AG09309 (cell line): ENCODE data around the gene ERBB4.

Source experiments
- DNase-seq: peaks from one replicate; pipeline ENCODE4 v3.0.0-alpha.2; 2010; ENCODE audit warnings: low read depth
- H3K4me3 ChIP-seq: 2 replicates; pipeline ENCODE4 v1.5.1; 2011; ENCODE audit warnings: mild to moderate bottlenecking, low read depth, low read length, moderate library complexity; ENCODE audit not compliant: control insufficient read depth
- TF ChIP-seq, protein P1 (sequence below): IDR thresholded peaks from 2 replicates; pipeline ENCODE4 v1.5.1; 2011; ENCODE audit warnings: mild to moderate bottlenecking, low read depth, low read length, inconsistent platforms; ENCODE audit not compliant: insufficient read depth, control insufficient read depth; ENCODE audit errors: missing control alignments

ERBB4 gene

DNA sequence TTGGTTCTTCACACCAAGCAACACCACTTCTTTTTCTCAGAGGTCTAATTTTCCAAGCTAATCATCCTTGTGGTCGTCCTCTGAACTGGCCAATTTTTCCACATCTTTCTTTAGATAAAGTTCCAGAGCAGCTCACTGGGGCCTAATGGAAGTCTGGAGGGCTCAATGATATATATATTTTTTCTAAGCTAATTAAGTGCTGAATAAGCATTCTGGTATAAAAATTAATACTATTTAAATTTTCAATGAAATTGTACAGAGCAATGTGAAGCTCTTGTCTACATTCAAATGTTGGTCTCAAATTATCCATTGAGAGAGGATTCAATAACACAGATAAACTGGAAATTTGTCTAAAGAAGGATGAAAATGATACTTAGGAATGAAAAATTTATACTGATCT, 866.6 kb downstream of the ERBB4 start:
- TF ChIP-seq, protein P1, sequence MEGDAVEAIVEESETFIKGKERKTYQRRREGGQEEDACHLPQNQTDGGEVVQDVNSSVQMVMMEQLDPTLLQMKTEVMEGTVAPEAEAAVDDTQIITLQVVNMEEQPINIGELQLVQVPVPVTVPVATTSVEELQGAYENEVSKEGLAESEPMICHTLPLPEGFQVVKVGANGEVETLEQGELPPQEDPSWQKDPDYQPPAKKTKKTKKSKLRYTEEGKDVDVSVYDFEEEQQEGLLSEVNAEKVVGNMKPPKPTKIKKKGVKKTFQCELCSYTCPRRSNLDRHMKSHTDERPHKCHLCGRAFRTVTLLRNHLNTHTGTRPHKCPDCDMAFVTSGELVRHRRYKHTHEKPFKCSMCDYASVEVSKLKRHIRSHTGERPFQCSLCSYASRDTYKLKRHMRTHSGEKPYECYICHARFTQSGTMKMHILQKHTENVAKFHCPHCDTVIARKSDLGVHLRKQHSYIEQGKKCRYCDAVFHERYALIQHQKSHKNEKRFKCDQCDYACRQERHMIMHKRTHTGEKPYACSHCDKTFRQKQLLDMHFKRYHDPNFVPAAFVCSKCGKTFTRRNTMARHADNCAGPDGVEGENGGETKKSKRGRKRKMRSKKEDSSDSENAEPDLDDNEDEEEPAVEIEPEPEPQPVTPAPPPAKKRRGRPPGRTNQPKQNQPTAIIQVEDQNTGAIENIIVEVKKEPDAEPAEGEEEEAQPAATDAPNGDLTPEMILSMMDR: no peak
- no peak for DNase-seq

DNA sequence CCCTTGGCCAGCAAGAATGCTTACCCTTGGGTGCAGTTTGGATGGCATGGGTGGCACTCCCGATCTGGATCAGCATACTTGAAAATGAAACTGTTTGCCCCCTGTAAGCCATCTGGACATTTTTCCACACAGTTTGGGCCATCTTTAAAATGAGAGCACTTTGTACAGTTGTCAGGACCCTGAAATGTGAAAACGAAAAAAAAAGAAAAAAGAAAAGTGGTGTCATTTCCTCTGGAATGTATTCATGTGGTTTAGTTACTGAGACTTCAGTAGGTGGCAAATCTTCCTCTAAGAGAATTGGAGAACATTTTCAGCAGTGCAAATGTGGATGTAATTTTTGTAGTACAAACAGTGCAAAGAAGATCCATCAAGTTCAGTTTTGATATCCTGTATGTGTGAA, 873.3 kb downstream of the ERBB4 start:
- H3K4me3 ChIP-seq: no peak overlapping the region
- DNase-seq: no peak
- TF ChIP-seq, protein P1: no peak

More for the DNA sequence above, 866.6 kb downstream of the ERBB4 start:
- H3K4me3 ChIP-seq: no peak overlapping the region

DNA sequence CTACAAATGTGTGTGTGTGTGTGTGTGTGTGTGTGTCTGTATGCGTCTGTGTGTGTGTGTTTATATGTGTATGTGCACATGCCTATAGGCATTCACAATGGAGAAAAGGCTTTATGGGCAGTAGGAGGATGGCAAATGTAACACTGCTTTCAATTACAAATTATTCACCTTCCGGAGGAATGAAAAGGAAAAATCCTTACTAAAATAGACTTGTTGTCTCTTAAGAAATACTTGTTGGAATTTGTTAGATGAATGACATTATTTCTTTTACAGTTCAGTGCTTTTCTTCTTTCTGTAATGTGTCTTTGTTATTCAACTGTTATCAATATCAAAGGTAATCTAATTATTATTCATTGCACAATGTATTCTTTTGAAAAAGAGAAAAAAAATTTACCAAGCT, 874.3 kb downstream of the ERBB4 start:
- no peak overlapping the region for H3K4me3 ChIP-seq
- DNase-seq: no peak
- TF ChIP-seq, protein P1: no peak

DNA sequence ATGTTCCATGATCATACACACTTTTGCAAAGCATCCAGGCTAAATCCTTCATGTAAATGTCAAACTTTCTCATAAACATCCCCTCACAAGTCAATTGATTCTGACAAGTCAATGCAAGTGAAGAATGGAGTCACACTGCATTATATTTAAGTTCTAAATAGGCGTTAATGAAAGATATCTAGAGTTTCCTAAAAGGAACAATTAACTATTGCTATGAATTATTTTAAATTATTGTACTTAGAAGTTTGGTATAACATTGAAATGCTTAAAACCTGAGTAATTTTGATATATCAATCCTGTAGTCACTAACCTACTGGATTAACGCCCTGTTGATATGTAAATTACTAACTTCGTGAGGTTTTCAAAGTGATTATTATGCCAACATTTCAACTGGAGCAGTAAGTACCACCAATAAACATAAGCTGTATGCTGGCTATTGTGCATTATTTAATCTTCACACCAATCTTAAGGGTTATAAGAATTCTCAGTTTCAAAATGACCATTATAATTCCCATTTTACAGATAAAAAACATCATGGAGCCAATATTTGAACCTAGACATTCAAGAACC, 884.3 kb downstream of the ERBB4 start:
- H3K4me3 ChIP-seq: no peak overlapping the region
- DNase-seq: no peak
- TF ChIP-seq, protein P1: no peak

DNA sequence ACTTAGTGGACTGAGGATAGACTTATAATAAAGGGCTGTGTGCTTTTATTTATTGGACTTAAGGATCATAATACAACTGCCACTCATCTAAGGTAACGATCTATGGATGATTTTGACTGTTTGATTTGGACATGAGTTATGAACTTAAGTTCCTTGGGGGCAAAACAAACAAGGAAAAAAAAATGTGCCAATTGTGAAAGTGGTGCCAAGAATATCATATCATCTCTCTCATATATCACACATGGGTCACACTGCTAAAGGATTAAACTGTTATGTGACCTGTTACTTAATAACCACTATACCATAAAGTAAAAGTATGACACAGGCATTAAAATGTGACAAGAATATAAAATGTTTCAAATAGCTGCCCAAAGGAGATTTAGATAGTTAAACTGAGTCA, 886.3 kb downstream of the ERBB4 start:
- TF ChIP-seq, protein P1: no peak
- H3K4me3 ChIP-seq: no peak overlapping the region
- no peak for DNase-seq

DNA sequence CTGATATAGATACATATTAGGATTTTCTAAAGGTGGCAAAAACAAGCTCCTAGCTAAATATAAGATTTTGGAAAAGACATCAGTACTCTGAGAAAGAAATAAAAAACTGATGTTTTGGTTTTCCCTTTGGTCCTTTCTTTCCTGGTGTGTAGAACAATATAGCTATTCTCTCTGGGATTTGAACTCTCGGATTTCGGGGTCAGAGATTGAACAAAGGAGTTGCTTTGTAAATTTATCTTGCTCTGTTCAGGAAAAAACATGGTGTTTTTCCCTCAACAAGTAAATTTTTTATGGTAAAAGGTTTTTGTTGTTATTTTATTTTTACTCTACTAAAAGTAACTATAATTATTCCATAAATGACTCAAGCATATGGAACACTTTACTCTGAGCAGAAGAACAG, 889.3 kb downstream of the ERBB4 start:
- TF ChIP-seq, protein P1: no peak
- DNase-seq: no peak
- no peak overlapping the region for H3K4me3 ChIP-seq

DNA sequence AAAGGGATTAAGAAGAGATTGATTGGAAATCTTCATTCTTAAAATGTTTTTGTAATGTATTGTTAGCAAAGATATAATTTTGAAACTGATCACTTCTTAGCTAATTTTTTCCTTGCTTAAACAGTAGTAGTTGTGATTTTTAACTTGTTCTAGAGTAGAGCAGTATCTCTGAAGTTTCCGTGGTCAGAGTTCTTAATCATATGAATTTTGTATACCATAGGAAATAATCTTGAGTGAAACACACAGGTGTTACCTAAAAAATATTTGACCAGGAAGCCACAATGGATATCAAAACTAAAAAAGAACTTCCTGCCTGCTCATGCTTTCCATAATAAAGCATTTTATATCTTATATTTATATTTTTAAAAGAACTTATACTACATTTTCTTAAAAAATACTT, 907.1 kb downstream of the ERBB4 start:
- TF ChIP-seq, protein P1: no peak
- no peak overlapping the region for H3K4me3 ChIP-seq
- no peak for DNase-seq
